Islet of Langerhans (tissue), 1 donor: ENCODE results near the gene SEZ6L2.
"Not testable (repeated sequence)": the region's sequence is repeated elsewhere in the genome, so short reads cannot be mapped to it uniquely, and the experiment has no call there.

Source experiments
- FAIRE-seq: peaks from one replicate; lab custom pipeline; 2011; peaks lifted over from hg19 to GRCh38; lab: Jason Lieb, UNC

SEZ6L2 gene

GRCh38 chr16:29909851-29910250 is 10.5 kb upstream of the SEZ6L2 start:
- not testable (repeated sequence) for FAIRE-seq

GRCh38 chr16:29909391-29909790 is 10.0 kb upstream of the SEZ6L2 start:
- FAIRE-seq = no peak

- no peak for FAIRE-seq
Observed at GRCh38 chr16:29908719-29909220, 9.4 kb upstream of the SEZ6L2 start.

- FAIRE-seq = no peak
Observed at GRCh38 chr16:29907973-29908372, 8.6 kb upstream of the SEZ6L2 start.

DNA sequence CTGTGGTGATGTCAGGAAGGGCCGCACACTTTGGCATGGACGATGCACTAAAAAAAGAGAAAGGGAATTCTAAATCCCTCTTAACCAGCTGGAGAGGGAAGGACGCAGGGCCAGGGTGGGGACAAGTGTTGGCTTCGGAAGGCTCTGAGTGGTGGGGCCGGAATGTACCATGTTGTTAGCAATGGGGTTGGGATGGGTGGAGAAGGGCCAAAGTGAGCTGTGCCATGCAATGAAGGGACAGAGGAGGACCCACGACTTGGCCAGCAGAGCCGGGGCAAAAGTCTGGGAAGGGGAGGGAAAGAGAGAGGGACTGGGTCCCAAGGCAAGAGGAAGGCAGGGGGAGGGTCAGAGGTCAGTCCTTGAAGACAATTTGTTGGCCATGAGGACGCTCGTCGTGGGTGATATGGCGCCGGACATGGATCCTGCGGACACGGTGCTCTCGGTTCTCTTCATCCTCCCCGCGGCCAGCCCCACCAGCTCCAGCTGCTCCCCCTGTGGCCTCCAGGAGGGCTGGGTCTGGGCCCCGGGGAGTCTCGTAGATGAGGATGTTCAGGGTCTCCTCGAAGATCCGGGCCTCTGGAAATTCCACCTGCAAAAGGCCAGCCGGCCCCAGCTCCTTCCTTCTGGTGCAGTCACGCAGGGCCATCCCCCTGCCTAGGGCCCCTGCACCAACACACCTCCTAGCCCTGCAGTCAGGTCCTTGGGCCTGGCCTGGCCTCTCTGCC is 7.3 kb upstream of the SEZ6L2 start:
- no peak for FAIRE-seq

DNA sequence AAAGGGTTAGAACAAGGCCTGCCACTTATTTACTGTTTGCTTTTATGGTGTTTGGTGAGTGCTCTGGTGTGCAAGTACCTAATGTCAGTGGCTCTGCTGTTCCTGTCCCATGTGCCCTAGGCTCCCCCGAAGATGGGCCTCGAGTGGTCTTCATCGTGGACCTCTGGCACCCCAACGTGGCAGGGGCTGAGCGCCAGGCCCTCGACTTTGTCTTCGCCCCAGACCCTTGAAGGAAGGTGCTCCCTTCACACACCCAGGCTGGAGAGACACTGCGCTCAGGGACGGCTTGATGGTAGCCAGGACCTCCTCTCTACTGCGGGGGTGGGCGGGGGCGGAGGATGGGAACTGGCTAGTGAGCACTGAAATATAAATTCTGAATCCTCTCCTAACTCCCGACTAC is 6.3 kb upstream of the SEZ6L2 start:
- no peak for FAIRE-seq

- FAIRE-seq = no peak
Observed at GRCh38 chr16:29904947-29905346, 5.6 kb upstream of the SEZ6L2 start.

DNA sequence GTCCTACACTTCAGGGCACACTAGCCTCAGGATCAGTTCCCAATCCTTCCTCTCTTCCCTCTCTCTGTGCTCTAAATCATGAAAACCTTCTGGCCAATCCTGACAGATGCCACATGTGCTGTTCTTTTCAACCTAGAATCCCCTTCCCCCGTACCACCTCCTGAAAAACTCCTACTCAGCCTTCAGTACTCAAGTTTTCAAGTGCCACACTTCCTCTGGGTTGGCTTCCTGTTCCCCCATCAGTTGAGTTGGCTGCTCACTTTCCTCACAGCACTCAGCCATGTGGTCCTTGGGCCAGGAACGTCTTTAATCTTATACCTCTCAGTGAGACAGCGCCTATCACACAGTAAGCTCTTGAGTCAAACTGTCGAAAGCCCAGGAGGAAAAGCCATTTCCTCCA is 4.2 kb upstream of the SEZ6L2 start:
- no peak for FAIRE-seq

- FAIRE-seq = no peak
Observed at GRCh38 chr16:29901607-29901945, 2.2 kb upstream of the SEZ6L2 start.

DNA sequence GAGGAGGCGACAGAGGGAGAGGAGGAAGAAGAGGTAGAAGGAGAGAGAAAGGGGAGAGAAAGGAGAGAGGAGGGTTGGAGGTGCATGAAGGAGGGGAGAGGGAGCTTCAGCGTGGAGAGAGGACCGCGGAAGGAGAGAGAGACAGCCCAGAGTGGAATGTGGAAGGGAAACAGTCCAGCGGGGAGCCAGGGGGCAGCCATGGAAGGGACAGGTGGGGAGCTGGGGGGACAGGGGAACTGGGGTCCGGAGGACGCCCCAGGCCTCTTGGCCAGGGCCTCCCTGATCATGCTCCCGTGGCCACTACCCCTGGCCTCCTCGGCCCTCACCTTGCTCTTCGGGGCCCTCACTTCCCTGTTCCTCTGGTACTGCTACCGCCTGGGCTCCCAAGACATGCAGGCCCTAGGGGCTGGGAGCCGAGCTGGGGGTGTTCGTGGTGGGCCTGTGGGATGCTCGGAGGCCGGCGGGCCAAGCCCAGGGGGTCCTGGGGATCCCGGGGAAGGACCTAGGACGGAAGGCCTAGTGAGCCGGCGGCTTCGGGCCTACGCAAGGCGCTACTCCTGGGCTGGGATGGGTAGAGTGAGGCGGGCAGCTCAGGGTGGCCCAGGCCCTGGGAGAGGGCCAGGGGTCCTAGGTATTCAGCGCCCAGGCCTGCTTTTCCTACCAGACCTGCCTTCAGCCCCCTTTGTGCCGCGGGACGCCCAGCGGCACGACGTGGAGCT is 1.7 kb upstream of the SEZ6L2 start:
- no peak for FAIRE-seq

- no peak for FAIRE-seq
Observed at GRCh38 chr16:29900102-29900887, 945 bp upstream of the SEZ6L2 start, which contains the start of gene ASPHD1. Gene ASPHD1 (plus strand): TSS chr16:29900488. CDS start chr16:29900972, 484 bp downstream.

DNA sequence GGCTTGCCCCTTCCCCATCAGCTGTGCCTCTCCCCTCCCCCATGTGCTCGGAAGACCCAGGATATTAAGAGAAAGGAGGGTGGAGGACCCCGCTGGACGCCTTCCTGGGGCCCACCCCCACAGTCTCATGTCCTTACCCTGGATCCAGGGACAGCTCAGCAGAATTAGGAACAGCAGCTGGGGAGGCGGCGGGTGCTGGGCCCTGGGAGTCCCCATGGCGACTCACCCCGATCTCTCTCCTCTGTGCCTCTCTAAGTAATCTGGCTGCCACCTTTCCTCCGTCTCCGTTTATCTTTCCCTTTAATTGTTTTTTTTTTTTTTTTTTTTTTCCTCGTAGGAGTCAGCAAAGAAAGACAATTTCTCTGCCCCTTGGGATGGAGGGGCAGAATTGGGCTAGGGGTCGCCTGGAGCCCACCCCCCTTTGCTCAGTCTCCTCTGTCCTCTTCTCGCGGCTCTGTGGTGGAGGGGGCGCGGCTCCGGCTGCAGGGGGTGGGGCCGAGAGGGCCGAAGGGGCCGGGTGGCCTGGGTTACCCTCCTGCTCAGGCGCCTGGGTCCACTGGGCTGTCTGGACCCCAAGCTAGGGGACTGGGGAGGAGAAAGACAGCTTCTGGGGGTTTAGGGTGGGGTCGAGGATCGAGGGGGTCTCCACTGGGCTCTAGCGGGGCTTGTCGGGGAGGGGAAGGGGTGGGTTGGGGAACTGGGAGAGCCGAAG is 390 bp downstream of the SEZ6L2 start:
- no peak for FAIRE-seq

- FAIRE-seq = no peak
Observed at GRCh38 chr16:29898135-29898803, 1.1 kb downstream of the SEZ6L2 start.

DNA sequence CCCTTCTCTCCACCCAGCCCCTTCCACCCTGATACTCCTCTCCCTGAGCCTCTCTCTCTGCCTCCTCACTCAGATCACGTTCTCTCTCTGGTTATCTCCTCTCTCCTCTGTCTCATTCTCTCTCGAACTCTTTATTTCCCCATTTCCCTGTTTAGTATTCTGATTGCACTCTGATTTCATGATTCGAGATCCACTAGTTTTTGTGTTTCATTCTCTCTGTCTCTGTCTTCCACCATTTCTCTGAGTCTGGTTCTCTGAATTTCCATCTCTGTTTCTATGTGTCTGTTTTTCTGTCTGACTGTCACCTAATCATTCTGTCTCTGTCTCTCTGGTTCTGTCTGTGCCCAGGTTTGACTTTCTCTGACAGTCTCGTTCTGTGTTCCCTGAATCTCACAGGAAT is 2.0 kb downstream of the SEZ6L2 start:
- FAIRE-seq = no peak

DNA sequence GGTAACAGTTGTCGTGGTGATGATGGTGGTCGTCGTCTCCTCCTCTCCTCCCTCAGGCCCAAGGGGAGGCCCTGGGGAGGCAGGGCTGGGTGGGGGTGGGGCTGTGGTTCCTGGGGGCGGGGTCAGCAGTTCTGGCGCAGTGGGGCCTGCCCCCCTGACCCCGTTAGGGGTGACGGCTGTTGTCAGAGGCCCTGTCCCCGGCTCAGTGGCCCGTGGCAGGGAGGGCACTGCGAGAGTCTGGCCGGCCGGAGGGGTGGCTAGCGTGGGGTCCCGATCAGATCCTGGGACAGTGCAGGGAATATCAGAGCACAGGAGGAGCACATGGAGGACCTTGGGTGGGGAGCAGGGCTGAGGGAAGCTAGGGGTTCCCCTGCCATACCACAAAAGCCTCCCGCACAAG is 2.5 kb downstream of the SEZ6L2 start:
- FAIRE-seq = no peak

DNA sequence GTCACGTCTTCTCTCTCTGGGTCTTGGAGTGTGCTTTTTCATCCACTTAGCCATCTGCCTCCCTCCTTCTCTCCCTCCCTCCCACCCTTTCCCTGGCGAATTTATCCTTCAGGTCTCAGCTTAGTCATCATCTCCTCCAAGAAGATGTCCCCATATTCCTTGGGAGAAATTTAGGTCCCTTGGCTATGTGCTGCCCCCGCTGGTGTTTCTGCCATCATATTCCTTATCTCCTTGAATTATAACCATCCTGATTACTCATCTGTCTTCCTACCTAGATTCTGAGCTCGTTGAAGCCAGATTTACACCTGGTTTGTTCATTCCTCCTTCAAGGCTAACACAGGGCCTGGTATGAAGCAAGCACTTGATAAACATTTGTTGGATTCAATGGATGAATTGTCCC is 5.0 kb downstream of the SEZ6L2 start:
- FAIRE-seq = no peak

DNA sequence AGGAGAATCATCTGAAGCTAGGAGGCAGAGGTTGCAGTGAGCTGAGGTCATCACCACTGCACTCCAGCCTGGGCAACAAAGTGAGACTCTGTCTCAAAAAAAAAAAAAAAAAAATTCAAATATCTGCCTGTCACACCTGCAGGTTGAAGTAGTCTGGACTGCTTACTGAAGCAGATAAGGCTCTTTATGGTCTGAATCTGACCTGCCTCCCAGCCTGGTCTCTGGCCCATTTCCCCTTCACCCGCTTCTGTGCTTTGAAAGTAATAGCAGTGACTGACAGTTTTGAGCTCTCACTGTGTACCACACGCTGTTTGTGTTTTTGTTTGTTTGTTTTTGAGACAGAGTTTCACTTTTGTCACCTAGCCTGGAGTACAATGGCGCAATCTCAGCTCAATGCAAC is 5.8 kb downstream of the SEZ6L2 start:
- FAIRE-seq = no peak

GRCh38 chr16:29892458-29892813 is 6.9 kb downstream of the SEZ6L2 start:
- no peak for FAIRE-seq

DNA sequence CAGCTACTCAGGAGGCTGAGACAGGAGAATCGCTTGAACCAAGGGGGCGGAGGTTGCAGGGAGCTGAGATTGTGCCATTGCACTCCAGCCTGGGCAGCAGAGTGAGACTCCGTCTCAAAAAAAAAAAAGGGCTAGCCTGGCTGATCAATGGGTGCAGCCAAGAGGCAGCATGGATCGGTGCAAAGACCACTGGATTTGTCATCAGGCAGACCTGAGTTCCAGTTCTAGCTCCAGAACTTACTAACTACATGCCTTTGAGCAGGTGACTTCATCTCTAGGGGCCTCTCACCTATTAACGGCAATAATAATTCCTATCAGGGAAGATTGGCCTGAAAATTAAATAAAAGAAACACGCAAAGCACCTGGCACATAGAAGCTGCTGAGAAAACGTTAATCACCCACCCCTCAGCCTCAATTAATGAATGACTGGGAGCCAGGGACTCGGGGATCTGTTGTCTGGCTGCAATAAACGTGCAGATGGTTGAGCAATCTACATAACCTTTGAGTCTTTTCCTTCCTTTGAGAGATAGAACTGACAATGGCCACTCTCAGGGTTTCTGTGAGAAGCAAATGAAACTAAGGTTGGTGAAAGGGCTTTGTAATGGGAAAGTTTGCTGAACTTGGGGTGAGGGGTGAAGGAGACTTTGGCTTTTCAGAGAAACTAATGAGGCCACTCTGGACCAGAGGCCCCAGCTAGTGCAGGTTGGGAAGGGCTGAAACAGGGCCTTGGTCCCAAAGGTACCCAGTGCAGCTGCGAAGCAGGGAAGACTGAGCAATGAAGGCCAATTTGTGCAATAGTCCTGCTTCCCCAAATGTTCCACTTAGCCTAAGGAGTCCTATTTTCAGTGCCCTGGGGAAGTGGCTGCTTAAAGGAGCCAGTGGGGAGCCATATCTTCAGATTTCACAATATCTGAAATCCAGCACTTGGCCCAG is 7.6 kb downstream of the SEZ6L2 start:
- no peak for FAIRE-seq

DNA sequence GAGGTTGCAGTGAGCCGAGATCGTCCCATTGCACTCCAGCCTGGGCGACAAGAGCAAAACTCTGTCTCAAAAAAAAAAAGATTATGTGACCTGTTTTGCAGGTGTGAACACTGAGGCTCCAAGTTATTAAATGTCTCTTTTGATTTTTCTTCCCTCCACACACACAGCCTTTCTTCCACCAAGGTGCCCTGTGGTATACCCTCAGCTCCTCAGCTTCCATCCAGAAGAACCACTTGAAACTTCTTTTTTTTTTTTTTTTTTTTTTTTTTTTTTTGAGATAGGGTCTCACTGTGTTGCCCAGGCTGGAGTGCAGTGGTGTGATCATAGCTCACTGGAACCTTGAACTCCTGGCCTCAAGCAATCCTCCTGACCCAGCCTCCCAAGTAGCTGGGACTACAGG is 10.0 kb downstream of the SEZ6L2 start:
- FAIRE-seq = not testable (repeated sequence)

DNA sequence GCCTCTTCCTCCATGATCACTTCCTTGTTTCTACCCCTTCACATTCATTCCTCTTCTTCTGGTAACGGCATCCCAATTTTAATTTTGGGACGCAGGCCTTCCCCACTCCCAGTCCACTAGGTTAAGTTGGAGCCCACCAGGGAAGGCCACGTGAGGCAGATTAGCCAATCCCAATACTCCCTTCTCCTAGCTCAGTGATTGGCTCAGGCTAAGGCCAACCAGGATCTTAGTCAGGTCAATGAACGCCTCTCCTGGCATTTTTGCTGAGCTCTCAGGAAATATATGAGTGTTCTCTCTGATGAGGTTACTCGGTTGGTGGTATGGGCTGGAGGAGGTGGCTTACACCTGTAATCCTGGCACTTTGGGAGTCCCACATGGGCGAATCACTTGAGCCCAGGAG is 15.4 kb downstream of the SEZ6L2 start:
- FAIRE-seq = no peak
